ENCODE results near the gene P3H2.

DNA sequence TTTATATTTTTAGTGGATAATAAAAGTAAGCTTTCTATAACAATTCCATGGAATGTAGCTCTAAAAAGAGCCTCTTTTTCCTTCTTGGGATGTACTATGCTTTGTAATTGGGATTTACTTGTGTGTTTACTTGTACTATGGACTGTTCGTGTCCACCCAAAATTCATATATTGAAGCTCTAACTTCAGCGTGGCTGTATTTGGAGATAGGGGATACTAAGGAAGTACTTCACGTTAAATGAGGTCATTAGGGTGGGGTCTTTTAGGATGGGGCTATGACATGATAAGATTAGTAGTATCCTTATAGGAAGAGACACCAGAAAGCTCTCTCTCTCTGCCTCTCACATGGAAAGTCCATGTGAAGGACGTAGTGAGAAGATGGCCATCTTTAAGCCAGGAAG is 64.9 kb downstream of the P3H2 start:
- TF ChIP-seq, protein P1, sequence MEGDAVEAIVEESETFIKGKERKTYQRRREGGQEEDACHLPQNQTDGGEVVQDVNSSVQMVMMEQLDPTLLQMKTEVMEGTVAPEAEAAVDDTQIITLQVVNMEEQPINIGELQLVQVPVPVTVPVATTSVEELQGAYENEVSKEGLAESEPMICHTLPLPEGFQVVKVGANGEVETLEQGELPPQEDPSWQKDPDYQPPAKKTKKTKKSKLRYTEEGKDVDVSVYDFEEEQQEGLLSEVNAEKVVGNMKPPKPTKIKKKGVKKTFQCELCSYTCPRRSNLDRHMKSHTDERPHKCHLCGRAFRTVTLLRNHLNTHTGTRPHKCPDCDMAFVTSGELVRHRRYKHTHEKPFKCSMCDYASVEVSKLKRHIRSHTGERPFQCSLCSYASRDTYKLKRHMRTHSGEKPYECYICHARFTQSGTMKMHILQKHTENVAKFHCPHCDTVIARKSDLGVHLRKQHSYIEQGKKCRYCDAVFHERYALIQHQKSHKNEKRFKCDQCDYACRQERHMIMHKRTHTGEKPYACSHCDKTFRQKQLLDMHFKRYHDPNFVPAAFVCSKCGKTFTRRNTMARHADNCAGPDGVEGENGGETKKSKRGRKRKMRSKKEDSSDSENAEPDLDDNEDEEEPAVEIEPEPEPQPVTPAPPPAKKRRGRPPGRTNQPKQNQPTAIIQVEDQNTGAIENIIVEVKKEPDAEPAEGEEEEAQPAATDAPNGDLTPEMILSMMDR (IDR thresholded peaks at IDR 0.05), result no peak
- TF ChIP-seq POLR2A (IDR thresholded peaks at IDR 0.05), result no peak
